Measurements from ENCODE around the gene PDAP1. TPM values are rescaled to one million over a fixed set of nuclear protein-coding genes. Genes with fewer than 3 reads are reported as not detected.
"Not testable (repeated sequence)": the region's sequence is repeated elsewhere in the genome, so short reads cannot be mapped to it uniquely, and the experiment has no call there.

PDAP1 gene
- total RNA-seq, 1 experiment from 2014 or later: 144 TPM

DNA sequence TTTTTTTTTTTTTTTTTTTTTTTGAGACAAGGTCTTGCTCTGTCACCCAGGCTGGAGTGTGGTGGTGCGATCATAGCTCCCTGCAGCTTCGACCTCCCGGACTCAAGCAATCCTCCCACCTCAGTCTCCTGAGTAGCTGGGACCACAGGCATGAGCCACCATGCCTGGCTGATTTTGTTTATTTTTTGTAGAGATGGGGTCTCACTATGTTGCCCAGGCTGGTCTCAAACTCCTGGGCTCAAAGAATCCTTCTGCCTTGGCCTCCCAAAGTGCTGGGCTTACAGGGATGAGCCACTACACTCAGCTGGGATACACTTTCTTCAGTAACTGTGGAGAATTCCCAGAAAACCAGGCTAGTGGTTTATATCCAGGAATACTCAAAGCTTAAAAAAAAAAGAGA, 57.8 kb downstream of the PDAP1 start:
- DNase-seq (ENCODE audit: low read depth): not testable (repeated sequence)

Other genes starting within 250 kb of the PDAP1 start
- gene KPNA7, start 200.5 kb downstream of the PDAP1 start, total RNA-seq (2014; rRNA removed; shearing (Covaris generic)): not detected in 2 replicates
- 0.05 and 0.34 TPM in 2 replicates for gene MYH16, start 135.8 kb downstream of the PDAP1 start, total RNA-seq (2014; rRNA removed; shearing (Covaris generic))
- gene ARPC1A, start 82.7 kb downstream of the PDAP1 start, total RNA-seq (2014; rRNA removed; shearing (Covaris generic)): 252 and 349 TPM in 2 replicates
- 566 and 713 TPM in 2 replicates for gene ARPC1B, start 33.9 kb downstream of the PDAP1 start, total RNA-seq (2014; rRNA removed; shearing (Covaris generic))
- gene BUD31, start 372 bp upstream of the PDAP1 start, total RNA-seq (2014; rRNA removed; shearing (Covaris generic)): 144 and 169 TPM in 2 replicates
- 5.0 and 5.1 TPM in 2 replicates for gene PTCD1, start 30.2 kb upstream of the PDAP1 start, total RNA-seq (2014; rRNA removed; shearing (Covaris generic))
- gene CPSF4, start 30.3 kb upstream of the PDAP1 start, total RNA-seq (2014; rRNA removed; shearing (Covaris generic)): 23.2 and 34.9 TPM in 2 replicates
- gene ATP5MF, start 57.6 kb upstream of the PDAP1 start, total RNA-seq (2014; rRNA removed; shearing (Covaris generic)): 2,015 and 4,702 TPM in 2 replicates
- gene ZNF789, start 64.3 kb upstream of the PDAP1 start, total RNA-seq (2014; rRNA removed; shearing (Covaris generic)): 5.6 and 7.6 TPM in 2 replicates
- 24.0 and 32.0 TPM in 2 replicates for gene ZNF394, start 91.7 kb upstream of the PDAP1 start, total RNA-seq (2014; rRNA removed; shearing (Covaris generic))
- gene ZKSCAN5, start 96.1 kb upstream of the PDAP1 start, total RNA-seq (2014; rRNA removed; shearing (Covaris generic)): 12.8 and 19.9 TPM in 2 replicates
- 8.6 and 13.3 TPM in 2 replicates for gene FAM200A, start 143.5 kb upstream of the PDAP1 start, total RNA-seq (2014; rRNA removed; shearing (Covaris generic))
- gene ZNF655, start 150.0 kb upstream of the PDAP1 start, total RNA-seq (2014; rRNA removed; shearing (Covaris generic)): 54.1 and 55.2 TPM in 2 replicates
- gene TMEM225B, start 189.7 kb upstream of the PDAP1 start, total RNA-seq (2014; rRNA removed; shearing (Covaris generic)): 0.20 and 0.62 TPM in 2 replicates
- 5.7 and 12.3 TPM in 2 replicates for gene ZSCAN25, start 208.3 kb upstream of the PDAP1 start, total RNA-seq (2014; rRNA removed; shearing (Covaris generic))